Ishikawa (cell line): ENCODE data around the gene RIMBP3C.

Experiments used
- CEBPB ChIP-seq: IDR thresholded peaks from 2 replicates; pipeline ENCODE4 v1.6.1; 2012
- CREB1 ChIP-seq: IDR thresholded peaks from 2 replicates; pipeline ENCODE4 v1.6.1; 2012; ENCODE audit warnings: low read depth
- EP300 ChIP-seq: IDR thresholded peaks from 2 replicates; pipeline ENCODE4 v1.6.1; 2012; ENCODE audit warnings: borderline replicate concordance
- NFIC ChIP-seq: IDR thresholded peaks from 2 replicates; pipeline ENCODE4 v1.6.1; 2012
- REST ChIP-seq: IDR thresholded peaks from 2 replicates; pipeline ENCODE4 v1.6.1; 2012; ENCODE audit warnings: low read depth, mild to moderate bottlenecking
- TAF1 ChIP-seq: IDR thresholded peaks from 2 replicates; pipeline ENCODE4 v1.6.1; 2012; ENCODE audit warnings: low read depth, mild to moderate bottlenecking
- TCF12 ChIP-seq: IDR thresholded peaks from 2 replicates; pipeline ENCODE4 v1.6.1; 2012; ENCODE audit warnings: low read depth
- YY1 ChIP-seq: IDR thresholded peaks from 2 replicates; pipeline ENCODE4 v1.6.1; 2012; ENCODE audit warnings: low read depth
- TF ChIP-seq, protein P1 (sequence below): IDR thresholded peaks from 2 replicates; pipeline ENCODE4 v1.6.1; 2012

DNA sequence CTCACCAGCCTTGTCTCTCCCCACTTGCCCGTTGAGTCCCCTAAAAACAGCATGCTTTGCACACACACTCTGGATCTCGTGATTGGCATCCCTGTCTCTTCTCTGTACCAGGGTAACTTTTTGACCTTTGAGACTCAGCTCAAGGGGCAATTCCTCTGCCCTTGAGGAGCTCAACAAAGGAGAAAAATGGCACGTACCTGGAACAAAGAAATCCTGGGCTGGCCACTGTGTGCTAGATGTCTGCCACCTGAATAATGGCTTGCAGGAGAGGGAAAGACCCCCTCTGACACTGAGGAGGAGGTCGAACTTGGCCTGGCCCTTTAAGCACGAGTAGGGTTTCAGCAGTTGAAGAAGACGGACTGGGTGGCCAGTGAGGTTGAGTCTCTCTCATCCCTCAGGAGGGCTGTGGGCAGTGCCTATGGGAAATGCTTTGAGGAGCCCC is 22.1 kb upstream of the RIMBP3C start:
- TF ChIP-seq, protein P1, sequence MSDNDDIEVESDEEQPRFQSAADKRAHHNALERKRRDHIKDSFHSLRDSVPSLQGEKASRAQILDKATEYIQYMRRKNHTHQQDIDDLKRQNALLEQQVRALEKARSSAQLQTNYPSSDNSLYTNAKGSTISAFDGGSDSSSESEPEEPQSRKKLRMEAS = no peak
- no peak for TF ChIP-seq CREB1
- no peak for TF ChIP-seq REST
- no peak for TF ChIP-seq NFIC
- no peak for TF ChIP-seq TAF1
- TF ChIP-seq YY1 = no peak
- TF ChIP-seq CEBPB = no peak
- TF ChIP-seq EP300 = no peak
- TF ChIP-seq TCF12 = no peak
